Stomach (tissue), 9 donors: ENCODE results near the gene LTA. TPM values are rescaled to one million over a fixed set of nuclear protein-coding genes. Genes with fewer than 3 reads are reported as not detected.

Source experiments
- DNase-seq, 2 donors: peaks; one replicate each; pipeline versions ENCODE4 v3.0.0 to v3.0.0-alpha.2; 2013 to 2019
- H3K27ac ChIP-seq, 5 donors: fragments of 200-600 bp in 4 of 5; sonication (generic) in 4 of 5; one replicate each; pipeline ENCODE4 v1.5.1; 2013 to 2019; ENCODE audit warnings: mild to moderate bottlenecking in 1 of 5, moderate library complexity in 1 of 5
- H3K27me3 ChIP-seq, 3 donors: fragments of 200-600 bp; sonication (generic); one replicate each; pipeline ENCODE4 v1.5.1; 2017 to 2019; ENCODE audit warnings: mixed run types in 1 of 3
- H3K36me3 ChIP-seq, 4 donors: fragments of 200-600 bp; sonication (generic); 1 replicate in 3 of 4; 2 replicates in 1 of 4; pipeline ENCODE4 v1.5.1; 2016 to 2019
- H3K4me1 ChIP-seq, 4 donors: fragments of 200-600 bp; sonication (generic); one replicate each; pipeline ENCODE4 v1.5.1; 2016 to 2019
- H3K4me3 ChIP-seq, 4 donors: fragments of 200-600 bp; sonication (generic) in 3 of 4; one replicate each; pipeline ENCODE4 v1.5.1; 2016 to 2019; ENCODE audit warnings: mild to moderate bottlenecking in 1 of 4
- H3K9me3 ChIP-seq, 4 donors: fragments of 200-600 bp; sonication (generic); one replicate each; pipeline ENCODE4 v1.5.1; 2016 to 2019
- CTCF ChIP-seq, 7 experiments: fragments of 450-650 bp in 4 of 7; fragments of 200-600 bp in 3 of 7; sonication (generic) in 3 of 7; IDR thresholded peaks; one replicate each; pipeline ENCODE4 v1.5.1; 2016 to 2019; ENCODE audit warnings: antibody characterized with exemption in 7 of 7, control low read depth in 2 of 7, mild to moderate bottlenecking in 1 of 7
- EP300 ChIP-seq: sonication (generic); formaldehyde crosslinking; IDR thresholded peaks from one replicate; pipeline ENCODE4 v1.6.1; 2017; ENCODE audit warnings: antibody characterized with exemption
- POLR2A ChIP-seq, 4 donors: fragments of 450-650 bp; IDR thresholded peaks; one replicate each; pipeline ENCODE4 v1.6.1; 2016; ENCODE audit warnings: antibody characterized with exemption in 4 of 4, control low read depth in 2 of 4, mild to moderate bottlenecking in 1 of 4, moderate library complexity in 1 of 4
- POLR2AphosphoS5 ChIP-seq, 3 donors: sonication (generic); formaldehyde crosslinking; IDR thresholded peaks; one replicate each; pipeline ENCODE4 v1.6.1; 2016; ENCODE audit warnings: antibody characterized with exemption in 3 of 3
- WGBS, 5 donors: extraction: QIAGEN DNeasy Blood & Tissue Kit in 3 of 5; methylation state at CpG; one replicate each; pipeline versions ENCODE4 v1.1.5 to v1.1.7; 2013 to 2018; 5-methylcytosine and 5-hydroxymethylcytosine counted together
- intact Hi-C: fragments of 100-400 bp; cut with DNase I; formaldehyde crosslinking; loops from one replicate; pipeline ENCODE4 v1.15.1; 2023; ENCODE audit warnings: low total_unique reads
- polyA plus RNA-seq, 3 donors: library from polyadenylated mRNA; stranded (reverse); fragments of 200-250 nt; gene quantifications; one replicate each; pipeline ENCODE4 v1.2.3, GENCODE V29; 2013
- total RNA-seq, 5 donors: library from RNA; depleted of rRNA; stranded (reverse); fragments of >200 nt; gene quantifications; one replicate each; pipeline versions ENCODE4 v1.1.0 to v1.2.3, GENCODE V29; 2014 to 2016
- donor health status: healthy with polysubstance abuse.
- donor health status: Bipolar disorder and iron deficiency.
- donor health status: healthy.

LTA gene
- total and polyA plus RNA-seq, 8 donors = 0.18 TPM; not detected in 7

DNA sequence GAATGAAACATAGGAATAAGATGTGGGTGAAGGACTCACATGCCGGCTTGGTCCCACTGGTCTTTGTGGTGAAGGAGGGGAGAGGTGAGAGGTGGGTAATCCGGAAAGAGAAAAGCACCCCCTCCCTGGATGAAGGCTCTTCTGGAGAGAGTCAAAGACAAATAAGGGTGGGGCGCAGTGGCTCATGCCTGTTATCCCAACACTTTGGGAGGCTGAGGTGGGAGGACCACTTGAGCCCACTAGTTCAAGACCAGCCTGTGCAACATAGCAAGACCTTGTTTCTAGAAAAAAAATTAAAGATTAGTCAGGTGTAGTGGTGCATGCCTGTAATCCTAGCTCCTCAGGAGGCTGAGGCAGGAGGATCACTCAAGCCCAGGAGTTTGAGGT lies 7.0 kb downstream of the LTA start:
- WGBS, 5 donors = 78 to 86% (median 80%) methylated on average over 3 of the region's 3 CpGs
- H3K36me3 ChIP-seq = no peaks in the 10 kb centered on the region
- no peak overlapping the region for H3K27ac ChIP-seq

DNA sequence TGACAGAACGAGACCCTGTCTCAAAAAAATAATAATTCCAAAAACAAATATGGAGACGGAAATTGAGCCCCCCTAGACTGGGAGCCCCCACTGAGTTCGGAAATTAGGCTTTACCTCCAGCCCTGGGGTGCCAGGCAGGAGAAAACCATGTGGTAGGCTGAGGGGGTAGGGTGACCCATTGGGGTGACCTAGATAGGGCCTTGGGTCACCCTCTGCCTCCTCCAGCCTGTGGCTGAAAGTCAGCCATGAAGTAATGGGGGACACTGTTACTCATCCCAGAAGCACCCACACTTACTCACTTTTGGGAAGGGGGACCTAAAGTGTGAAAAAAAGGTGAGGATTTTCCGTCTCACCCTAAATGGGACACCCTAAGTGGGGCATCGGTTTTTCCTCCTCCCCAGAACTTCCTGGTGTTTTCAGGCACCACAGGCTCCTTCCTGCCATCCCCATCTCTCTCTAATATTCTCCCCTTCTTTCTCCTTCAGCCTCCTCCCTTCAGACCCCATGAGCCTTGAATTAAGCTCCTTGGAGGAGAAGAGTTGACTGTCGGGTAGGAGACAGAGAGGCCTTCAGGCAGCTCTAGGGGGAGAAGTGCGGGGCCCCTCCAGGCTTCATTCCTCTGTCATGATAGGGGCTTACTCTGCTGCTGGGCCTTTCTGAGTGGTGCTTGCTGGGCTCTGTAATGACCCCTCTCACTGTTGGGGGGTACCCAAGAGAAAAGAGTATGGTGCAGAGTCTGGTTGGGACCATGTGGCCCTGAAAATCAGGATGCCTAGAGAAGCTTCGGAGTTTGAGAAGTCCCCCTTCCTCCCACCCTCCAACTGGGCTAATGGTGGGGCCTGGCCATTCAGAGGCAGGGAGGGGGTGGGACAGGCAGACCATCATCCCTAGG lies 7.7 kb downstream of the LTA start:
- 87 to 93% (median 91%) methylated on average over 8 of the region's 8 CpGs for WGBS, 5 donors
- Histone ChIP-seq H3K36me3 (no peaks in the 10 kb centered on the region), H3K27ac (peak overlapping the region in 3 of 5 donors; percentile 86 to 89 (median 89)), H3K27me3 (no peaks in the 10 kb centered on the region), H3K4me3 (peak overlapping the region in 3 of 4 donors; percentile 65 to 76 (median 74)), H3K4me1 (peaks cover 9 to 49% (median 19%) of the 10 kb centered on the region in 4 donors), H3K9me3 (no peaks in the 10 kb centered on the region)
- intact Hi-C loops = no loop called here
- no peak for DNase-seq
- TF ChIP-seq POLR2A (IDR thresholded peaks at IDR 0.05) (no peak), CTCF (IDR thresholded peaks at IDR 0.05) (no peak), POLR2AphosphoS5 (IDR thresholded peaks at IDR 0.05) (no peak), EP300 (no peak)

More for the DNA sequence above, 7.0 kb downstream of the LTA start:
- peaks cover 9 to 45% (median 19%) of the 10 kb centered on the region in 4 donors for H3K4me1 ChIP-seq
- intact Hi-C loops = no loop called here
- TF ChIP-seq EP300 = no peak
- TF ChIP-seq CTCF (IDR thresholded peaks at IDR 0.05) = no peak
- no peak for TF ChIP-seq POLR2A (IDR thresholded peaks at IDR 0.05)
- TF ChIP-seq POLR2AphosphoS5 (IDR thresholded peaks at IDR 0.05) = no peak
- DNase-seq = no peak
- no peaks in the 10 kb centered on the region for H3K9me3 ChIP-seq
- no peak overlapping the region for H3K4me3 ChIP-seq
- H3K27me3 ChIP-seq = no peaks in the 10 kb centered on the region

DNA sequence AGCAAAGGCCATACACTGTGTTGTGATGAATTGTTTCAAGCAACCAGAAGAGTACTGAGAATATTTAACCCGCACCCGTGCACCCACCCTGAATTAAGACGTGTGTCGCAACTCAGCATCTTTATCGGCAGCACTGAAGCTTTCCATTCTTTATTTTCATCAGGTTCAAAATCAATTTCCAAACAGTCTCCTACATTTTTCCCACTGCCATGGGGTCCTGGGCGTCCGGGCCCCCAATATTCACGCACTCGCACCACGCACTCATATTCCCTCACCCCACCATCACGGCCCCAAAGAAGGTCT lies 8.3 kb downstream of the LTA start:
- Histone ChIP-seq H3K27me3 (no peaks in the 10 kb centered on the region), H3K27ac (peak overlapping the region; percentile 25 to 89 (median 86)), H3K4me1 (peaks cover 9 to 50% (median 19%) of the 10 kb centered on the region in 4 donors), H3K9me3 (no peaks in the 10 kb centered on the region), H3K36me3 (no peaks in the 10 kb centered on the region), H3K4me3 (peak overlapping the region; percentile 65 to 76 (median 72))
- intact Hi-C loops = no loop called here
- TF ChIP-seq CTCF (IDR thresholded peaks at IDR 0.05) (no peak), POLR2A (IDR thresholded peaks at IDR 0.05) (no peak), POLR2AphosphoS5 (IDR thresholded peaks at IDR 0.05) (no peak), EP300 (no peak)
- 35 to 45% (median 42%) methylated on average over 11 of the region's 11 CpGs for WGBS, 5 donors
- no peak for DNase-seq

DNA sequence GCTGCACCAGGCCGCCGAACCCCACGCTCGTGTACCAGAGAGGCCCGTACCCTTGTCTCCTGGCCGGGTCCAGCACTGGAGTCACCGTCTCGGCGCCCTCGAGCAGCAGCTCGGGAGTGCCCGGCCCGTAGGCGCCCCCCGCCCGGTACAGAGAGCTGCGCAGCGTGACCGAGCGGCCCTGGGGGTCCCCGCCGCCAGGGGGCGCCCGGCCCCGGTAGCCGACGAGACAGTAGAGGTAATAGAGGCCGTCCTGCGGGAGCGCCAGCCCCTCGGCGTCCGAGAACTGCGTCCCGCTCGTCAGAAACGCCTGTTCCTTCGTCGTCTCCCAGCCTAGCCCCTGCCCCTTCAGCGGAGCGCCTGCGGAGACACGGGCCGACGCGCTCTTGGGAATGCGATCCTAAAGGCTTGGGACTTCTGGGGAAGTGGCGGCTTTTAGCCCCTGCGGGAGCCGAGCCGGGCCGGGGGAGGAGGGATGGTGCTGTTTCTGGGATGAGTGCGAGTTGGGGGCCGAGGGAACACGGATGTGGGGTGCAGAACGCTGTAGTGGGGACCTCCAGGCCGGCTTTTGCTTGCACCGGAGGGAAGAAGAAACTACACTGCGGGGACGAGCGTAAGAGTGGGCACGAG lies 8.8 kb downstream of the LTA start:
- Histone ChIP-seq H3K36me3 (no peaks in the 10 kb centered on the region), H3K4me1 (peaks cover 9 to 54% (median 21%) of the 10 kb centered on the region in 4 donors), H3K4me3 (peak overlapping the region; percentile 65 to 76 (median 72)), H3K27me3 (no peaks in the 10 kb centered on the region), H3K9me3 (no peaks in the 10 kb centered on the region), H3K27ac (peak overlapping the region; percentile 60 to 89 (median 86))
- 0 to 2% (median 1%) methylated on average over 42 to 62 of the region's 62 CpGs for WGBS, 5 donors
- intact Hi-C loops = no loop called here
- no peak for TF ChIP-seq POLR2A (IDR thresholded peaks at IDR 0.05)
- peak; percentile 42 to 48 (median 45) for TF ChIP-seq POLR2AphosphoS5 (IDR thresholded peaks at IDR 0.05)
- TF ChIP-seq CTCF (IDR thresholded peaks at IDR 0.05) = peak in 6 of 7 experiments; percentile 53 to 99 (median 92)
- DNase-seq = peak; percentile 89 to 95
